HFFc6 (cell line): ENCODE measurements around the gene DUOX2. TPM values are rescaled to one million over a fixed set of nuclear protein-coding genes. Genes with fewer than 3 reads are reported as not detected.
"Not testable (repeated sequence)": the region's sequence is repeated elsewhere in the genome, so short reads cannot be mapped to it uniquely, and the experiment has no call there.

Source experiments
- DNase-seq: peaks from one replicate; pipeline ENCODE4 v3.0.0-alpha.2; 2018
- H3K27ac Mint-ChIP-seq: 2 replicates; pipeline ENCODE4 v1.8.0; 2020; ENCODE audit warnings: mild to moderate bottlenecking, mixed read lengths
- H3K27me3 Mint-ChIP-seq: 2 replicates; pipeline ENCODE4 v1.8.0; 2021; ENCODE audit warnings: mild to moderate bottlenecking, moderate library complexity, mixed read lengths; ENCODE audit not compliant: insufficient read depth
- H3K36me3 Mint-ChIP-seq: 2 replicates; pipeline ENCODE4 v1.8.0; 2021; ENCODE audit warnings: low read depth, mixed read lengths
- H3K4me1 Mint-ChIP-seq: 2 replicates; pipeline ENCODE4 v1.8.0; 2020; ENCODE audit warnings: low read depth, mixed read lengths
- H3K4me3 Mint-ChIP-seq: 2 replicates; pipeline ENCODE4 v1.8.0; 2020; ENCODE audit warnings: mild to moderate bottlenecking, moderate library complexity, mixed read lengths
- H3K9me3 Mint-ChIP-seq: 2 replicates; pipeline ENCODE4 v1.8.0; 2020; ENCODE audit warnings: mild to moderate bottlenecking, mixed read lengths
- CTCF ChIP-seq: fragments of 200-600 bp; sonication (generic); IDR thresholded peaks from 2 replicates; pipeline ENCODE4 v1.5.0; 2021; ENCODE audit warnings: antibody characterized with exemption, mild to moderate bottlenecking
- total RNA-seq, 6 experiments: library from RNA; stranded (reverse); fragmentation: NEBNext Ultra II Directional; extraction: Animal tissue kit (Norgen Biotek cat#: 25700); gene quantifications; 2 replicates in 1 of 6; 3 replicates in 5 of 6; pipeline ENCODE4 v1.2.3, GENCODE V29; 2021

DUOX2 gene
- total RNA-seq, 6 experiments from 2014 or later = not detected

- no peaks in the 10 kb centered on the region for H3K9me3 Mint-ChIP-seq
- no peak for DNase-seq
- H3K27me3 Mint-ChIP-seq = no peaks in the 10 kb centered on the region
- H3K4me3 Mint-ChIP-seq = no peak overlapping the region
- TF ChIP-seq CTCF = no peak
- peaks cover 8% of the 10 kb centered on the region for H3K36me3 Mint-ChIP-seq
- H3K4me1 Mint-ChIP-seq = no peaks in the 10 kb centered on the region
- H3K27ac Mint-ChIP-seq = no peak overlapping the region
Observed at GRCh38 chr15:45048794-45049631, 65.0 kb downstream of the DUOX2 start.

- H3K27ac Mint-ChIP-seq, H3K4me3 Mint-ChIP-seq, DNase-seq, H3K9me3 Mint-ChIP-seq, H3K27me3 Mint-ChIP-seq, H3K36me3 Mint-ChIP-seq, H3K4me1 Mint-ChIP-seq: not testable (repeated sequence)
Observed at GRCh38 chr15:45048449-45048793, 65.6 kb downstream of the DUOX2 start.

GRCh38 chr15:45044270-45044669, 69.7 kb downstream of the DUOX2 start:
- not testable (repeated sequence) for H3K36me3 Mint-ChIP-seq, H3K4me3 Mint-ChIP-seq, H3K4me1 Mint-ChIP-seq, DNase-seq, H3K27ac Mint-ChIP-seq, H3K9me3 Mint-ChIP-seq, H3K27me3 Mint-ChIP-seq

GRCh38 chr15:45042859-45043258, 71.1 kb downstream of the DUOX2 start:
- H3K4me3 Mint-ChIP-seq, H3K9me3 Mint-ChIP-seq, H3K36me3 Mint-ChIP-seq, H3K4me1 Mint-ChIP-seq, H3K27me3 Mint-ChIP-seq, DNase-seq, H3K27ac Mint-ChIP-seq: not testable (repeated sequence)

Other genes starting within 250 kb of the DUOX2 start
- gene TERB2, start 157.5 kb downstream of the DUOX2 start, total RNA-seq = not detected
- gene SORD, start 91.0 kb downstream of the DUOX2 start, total RNA-seq = 10 to 100 TPM; 13.7 to 19.0 (median 16.7) TPM
- not detected for gene DUOXA2, start 154 bp upstream of the DUOX2 start, total RNA-seq
- gene DUOXA1, start 15.7 kb upstream of the DUOX2 start, total RNA-seq = under 1 TPM in 3 of 6 experiments, not detected in 3; 0.09 to 0.31 (median 0.16) TPM
- gene DUOX1, start 15.8 kb upstream of the DUOX2 start, total RNA-seq = under 1 TPM in 5 of 6 experiments, not detected in 1; 0.02 to 0.26 (median 0.12) TPM
- 1 to 10 TPM; 2.1 to 3.1 (median 2.1) TPM for gene SHF, start 73.8 kb upstream of the DUOX2 start, total RNA-seq
- not detected for gene SLC28A2, start 138.1 kb upstream of the DUOX2 start, total RNA-seq